ENCODE results near the gene INTS15.
"Not testable (repeated sequence)": the region's sequence is repeated elsewhere in the genome, so short reads cannot be mapped to it uniquely, and the experiment has no call there.

INTS15 gene

GRCh38 chr7:6619961-6620360 is 30.1 kb downstream of the INTS15 start:
- no peak for DNase-seq

GRCh38 chr7:6621195-6622133 is 31.6 kb downstream of the INTS15 start:
- DNase-seq = no peak

- no peak for DNase-seq
Measured at GRCh38 chr7:6622134-6622710, 32.4 kb downstream of the INTS15 start.

GRCh38 chr7:6623589-6624245 is 33.9 kb downstream of the INTS15 start:
- DNase-seq = no peak

GRCh38 chr7:6624246-6624611 is 34.4 kb downstream of the INTS15 start:
- no peak for DNase-seq

GRCh38 chr7:6628045-6628444 is 38.2 kb downstream of the INTS15 start:
- DNase-seq = no peak

- DNase-seq = no peak
Measured at GRCh38 chr7:6630007-6630849, 40.4 kb downstream of the INTS15 start.

- no peak for DNase-seq
Measured at GRCh38 chr7:6631605-6632004, 41.8 kb downstream of the INTS15 start.

GRCh38 chr7:6634021-6634420 is 44.2 kb downstream of the INTS15 start:
- DNase-seq = no peak

- not testable (repeated sequence) for DNase-seq
Measured at GRCh38 chr7:6634971-6635370, 45.1 kb downstream of the INTS15 start.

- DNase-seq = peak; percentile 73
Measured at GRCh38 chr7:6636741-6637543, 47.1 kb downstream of the INTS15 start, which contains the start of gene ZNF316. ZNF316 (plus strand) TSS chr7:6637318; CDS start chr7:6642410, 5,092 bp downstream.

- no peak for DNase-seq
Measured at GRCh38 chr7:6637544-6638229, 47.9 kb downstream of the INTS15 start.

GRCh38 chr7:6639032-6639431 is 49.2 kb downstream of the INTS15 start:
- DNase-seq = no peak

GRCh38 chr7:6639627-6640026 is 49.8 kb downstream of the INTS15 start:
- DNase-seq = no peak

- DNase-seq = no peak
Measured at GRCh38 chr7:6640246-6640721, 50.5 kb downstream of the INTS15 start.

- DNase-seq = no peak
Measured at GRCh38 chr7:6641305-6642035, 51.6 kb downstream of the INTS15 start.

- no peak for DNase-seq
Measured at GRCh38 chr7:6642239-6642839, 52.5 kb downstream of the INTS15 start.

- no peak for DNase-seq
Measured at GRCh38 chr7:6642861-6643640, 53.2 kb downstream of the INTS15 start.

Measured in midbrain (tissue), 1 donor.